ENCODE data around the gene ADCK1.

DNA sequence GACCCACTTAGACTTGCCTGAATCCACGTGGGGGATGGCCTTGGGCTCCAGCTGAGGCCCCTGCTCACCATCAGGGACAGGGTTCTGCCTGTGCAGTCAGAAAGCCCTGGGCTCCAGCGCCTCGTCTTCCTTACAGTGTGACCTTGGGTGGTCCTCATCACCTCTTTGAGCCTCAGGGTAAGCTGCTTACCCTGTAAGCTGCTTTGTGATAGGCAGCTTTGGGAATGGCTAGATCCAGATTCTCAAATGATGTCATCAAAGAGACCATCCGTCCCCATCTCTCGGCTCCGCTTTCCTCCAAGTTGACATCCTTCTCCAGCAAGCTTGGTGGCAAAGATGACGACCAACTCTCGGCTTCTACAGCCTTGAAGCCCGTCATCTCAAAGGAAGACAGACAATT, 127.0 kb downstream of the ADCK1 start:
- TF ChIP-seq, protein P1, sequence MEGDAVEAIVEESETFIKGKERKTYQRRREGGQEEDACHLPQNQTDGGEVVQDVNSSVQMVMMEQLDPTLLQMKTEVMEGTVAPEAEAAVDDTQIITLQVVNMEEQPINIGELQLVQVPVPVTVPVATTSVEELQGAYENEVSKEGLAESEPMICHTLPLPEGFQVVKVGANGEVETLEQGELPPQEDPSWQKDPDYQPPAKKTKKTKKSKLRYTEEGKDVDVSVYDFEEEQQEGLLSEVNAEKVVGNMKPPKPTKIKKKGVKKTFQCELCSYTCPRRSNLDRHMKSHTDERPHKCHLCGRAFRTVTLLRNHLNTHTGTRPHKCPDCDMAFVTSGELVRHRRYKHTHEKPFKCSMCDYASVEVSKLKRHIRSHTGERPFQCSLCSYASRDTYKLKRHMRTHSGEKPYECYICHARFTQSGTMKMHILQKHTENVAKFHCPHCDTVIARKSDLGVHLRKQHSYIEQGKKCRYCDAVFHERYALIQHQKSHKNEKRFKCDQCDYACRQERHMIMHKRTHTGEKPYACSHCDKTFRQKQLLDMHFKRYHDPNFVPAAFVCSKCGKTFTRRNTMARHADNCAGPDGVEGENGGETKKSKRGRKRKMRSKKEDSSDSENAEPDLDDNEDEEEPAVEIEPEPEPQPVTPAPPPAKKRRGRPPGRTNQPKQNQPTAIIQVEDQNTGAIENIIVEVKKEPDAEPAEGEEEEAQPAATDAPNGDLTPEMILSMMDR (IDR thresholded peaks at IDR 0.05), result no peak
- no peak for TF ChIP-seq POLR2A (IDR thresholded peaks at IDR 0.05)
